HG03060 (cell line): ENCODE results near the gene ATG7.
"Not testable (repeated sequence)": the region's sequence is repeated elsewhere in the genome, so short reads cannot be mapped to it uniquely, and the experiment has no call there.

Experiments used
- ATAC-seq: cut with Tn5 transposase; IDR thresholded peaks from one replicate; pipeline ENCODE4 v1.9.1; 2021; ENCODE audit warnings: low read depth, moderate number of reproducible peaks; ENCODE audit not compliant: unreplicated experiment

ATG7 gene

GRCh38 chr3:11558918-11559815, 287.0 kb downstream of the ATG7 start:
- ATAC-seq: no peak

DNA sequence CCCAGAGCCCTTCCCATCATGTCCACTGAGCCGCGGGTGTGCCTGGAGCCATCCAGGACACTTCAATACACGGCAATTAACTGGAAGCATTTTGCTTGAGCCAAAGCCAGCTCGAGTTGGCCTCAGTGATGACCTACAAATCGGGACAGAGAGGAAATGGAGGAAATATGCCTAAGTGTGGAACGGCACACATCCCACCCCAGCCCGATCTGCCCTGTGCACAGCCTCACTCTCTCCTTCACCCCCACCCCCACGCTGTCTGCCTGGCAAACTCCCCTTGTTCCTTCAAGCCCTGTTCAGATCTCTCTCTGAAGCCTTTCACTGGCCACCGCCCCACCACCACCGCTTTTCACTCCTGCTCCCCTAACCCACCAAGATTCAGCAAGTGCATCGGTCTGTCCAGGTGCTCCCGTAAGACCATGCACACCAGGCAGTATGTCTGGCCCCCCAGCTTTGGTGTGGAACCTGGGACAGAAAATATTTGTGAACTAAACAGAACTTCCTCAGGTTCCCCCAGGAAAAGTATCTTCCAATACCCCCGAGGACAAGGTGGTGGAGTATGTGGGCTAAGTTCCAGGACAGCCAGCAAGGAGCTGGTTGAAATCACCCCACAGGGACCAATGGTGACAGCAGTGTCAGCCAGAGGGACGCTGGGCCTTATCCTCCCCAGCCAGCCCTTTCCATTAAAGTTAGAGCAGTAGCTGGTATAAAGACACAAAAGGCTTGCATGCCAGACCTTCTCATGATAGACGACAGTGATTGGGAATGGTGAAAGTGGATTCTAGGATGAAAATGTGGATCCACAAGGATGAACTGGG, 287.8 kb downstream of the ATG7 start:
- ATAC-seq: no peak

DNA sequence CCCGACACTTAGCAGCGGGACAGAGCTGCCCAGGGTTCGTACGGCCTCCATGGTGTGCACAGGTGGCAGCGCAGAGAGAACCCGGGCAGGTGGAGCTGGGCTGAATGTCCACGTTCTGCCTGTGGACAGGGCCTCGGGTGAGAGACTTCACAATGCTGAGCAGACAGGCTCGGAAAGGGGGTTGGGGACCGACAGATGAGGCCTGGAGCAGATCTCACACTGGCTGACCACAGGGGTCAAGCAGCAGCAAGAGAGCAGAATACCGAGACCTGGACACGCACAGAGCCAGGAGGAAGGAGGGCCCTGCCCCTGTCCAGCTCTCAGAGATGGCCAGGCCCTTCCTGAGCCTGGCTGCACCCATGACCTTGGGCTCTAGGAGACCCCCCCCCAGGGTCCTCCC, 288.5 kb downstream of the ATG7 start:
- ATAC-seq: no peak

GRCh38 chr3:11562277-11562881, 290.2 kb downstream of the ATG7 start:
- ATAC-seq: no peak

DNA sequence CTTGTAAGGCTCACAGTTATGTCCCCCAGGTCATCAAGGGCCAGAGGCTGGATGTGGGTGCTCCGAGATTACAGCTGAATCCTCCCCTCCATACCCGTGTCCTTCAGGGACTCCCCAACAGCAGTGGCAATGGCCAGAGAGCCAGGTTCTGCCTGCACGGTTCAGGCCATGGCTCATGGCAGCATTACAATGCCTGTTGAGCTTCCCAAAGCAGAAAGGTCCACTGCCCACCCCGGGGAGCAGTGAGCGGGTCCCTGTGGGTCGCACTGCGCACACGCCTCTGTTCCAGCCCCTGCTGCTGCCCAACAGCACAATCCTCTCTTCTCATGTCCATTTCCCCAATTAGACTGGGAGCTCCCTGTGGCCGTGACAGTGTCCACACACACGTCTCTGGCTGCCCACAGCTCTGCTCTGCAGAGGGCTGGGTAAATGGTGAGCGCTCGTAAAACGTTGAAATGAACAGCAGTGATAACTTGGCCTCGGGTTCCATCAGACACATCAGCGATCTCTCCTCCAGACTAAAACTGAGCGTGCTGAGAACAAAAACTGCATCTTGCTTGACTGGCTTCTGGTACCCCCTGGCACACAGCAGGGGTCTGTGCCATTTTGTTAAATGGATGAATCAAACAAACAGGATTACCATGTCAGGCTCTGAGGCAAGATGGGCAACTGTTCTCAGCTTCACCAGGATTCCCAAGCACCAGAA, 291.1 kb downstream of the ATG7 start:
- ATAC-seq: no peak

- ATAC-seq: no peak
Measured at GRCh38 chr3:11563865-11564185, 291.6 kb downstream of the ATG7 start.

DNA sequence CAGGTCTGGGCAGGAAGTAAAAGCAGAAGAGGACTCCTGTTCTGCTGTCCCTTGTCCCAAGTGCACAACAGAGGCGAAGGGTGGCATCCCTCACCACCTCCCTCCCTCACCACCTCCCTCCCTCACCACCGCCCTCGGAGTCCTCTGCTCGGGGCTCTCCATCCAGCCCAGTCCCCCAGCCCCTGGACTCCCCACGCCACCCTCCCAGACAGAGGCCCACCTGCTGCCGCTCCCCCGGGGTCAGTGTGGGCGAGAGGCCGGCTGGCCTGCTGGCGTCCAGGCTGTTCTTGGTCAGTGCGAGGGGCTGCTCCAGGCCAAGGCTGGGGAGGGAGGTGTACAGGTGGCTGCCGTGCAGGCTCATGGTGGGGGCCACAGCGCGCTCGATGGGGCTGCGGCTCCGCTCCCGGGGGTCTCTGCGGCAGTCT, 292.4 kb downstream of the ATG7 start:
- ATAC-seq: no peak

GRCh38 chr3:11565072-11565471, 292.9 kb downstream of the ATG7 start:
- no peak for ATAC-seq

DNA sequence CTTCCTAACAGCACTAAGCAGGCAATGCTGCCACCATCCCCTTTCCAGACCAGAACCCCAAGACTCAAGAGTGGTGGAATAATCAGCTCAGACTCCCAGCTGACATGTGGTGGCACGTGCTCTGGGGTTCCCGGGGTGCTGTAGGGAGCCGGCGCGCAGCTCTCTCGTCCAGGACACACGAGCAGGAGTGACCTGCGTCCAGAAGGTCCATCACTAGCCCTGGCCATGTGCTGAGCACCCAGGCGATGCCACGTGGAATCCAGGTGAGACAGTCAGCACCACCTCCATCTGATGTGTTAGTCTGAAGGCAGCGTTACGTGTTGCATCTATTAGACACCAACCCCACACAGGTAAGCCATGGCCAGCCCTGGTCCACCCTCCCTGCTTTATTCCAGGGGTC, 293.3 kb downstream of the ATG7 start:
- no peak for ATAC-seq

- no peak for ATAC-seq
Measured at GRCh38 chr3:11565932-11566331, 293.7 kb downstream of the ATG7 start.

GRCh38 chr3:11566478-11566877, 294.3 kb downstream of the ATG7 start:
- ATAC-seq: no peak

DNA sequence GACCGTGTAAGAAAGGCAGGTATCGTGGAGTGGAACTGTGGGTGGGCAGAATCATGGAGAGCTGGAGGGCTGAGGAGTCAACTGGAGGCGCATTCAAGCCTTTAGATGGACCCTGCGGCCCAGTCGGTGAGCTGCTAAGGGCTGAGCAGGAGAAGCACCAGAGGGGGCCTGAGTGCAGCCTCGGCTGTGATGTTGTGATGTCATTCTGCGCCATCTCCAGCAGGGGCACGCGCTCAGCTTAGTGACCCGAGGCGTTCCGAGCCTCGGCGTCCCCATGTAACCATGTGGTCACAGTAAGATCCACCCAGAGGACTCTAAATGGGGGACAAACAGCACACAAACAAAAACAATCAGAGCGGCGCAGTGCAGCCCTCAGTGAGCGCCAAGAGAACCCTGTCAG, 294.7 kb downstream of the ATG7 start:
- ATAC-seq: no peak

GRCh38 chr3:11567516-11568467, 295.6 kb downstream of the ATG7 start:
- no peak for ATAC-seq

DNA sequence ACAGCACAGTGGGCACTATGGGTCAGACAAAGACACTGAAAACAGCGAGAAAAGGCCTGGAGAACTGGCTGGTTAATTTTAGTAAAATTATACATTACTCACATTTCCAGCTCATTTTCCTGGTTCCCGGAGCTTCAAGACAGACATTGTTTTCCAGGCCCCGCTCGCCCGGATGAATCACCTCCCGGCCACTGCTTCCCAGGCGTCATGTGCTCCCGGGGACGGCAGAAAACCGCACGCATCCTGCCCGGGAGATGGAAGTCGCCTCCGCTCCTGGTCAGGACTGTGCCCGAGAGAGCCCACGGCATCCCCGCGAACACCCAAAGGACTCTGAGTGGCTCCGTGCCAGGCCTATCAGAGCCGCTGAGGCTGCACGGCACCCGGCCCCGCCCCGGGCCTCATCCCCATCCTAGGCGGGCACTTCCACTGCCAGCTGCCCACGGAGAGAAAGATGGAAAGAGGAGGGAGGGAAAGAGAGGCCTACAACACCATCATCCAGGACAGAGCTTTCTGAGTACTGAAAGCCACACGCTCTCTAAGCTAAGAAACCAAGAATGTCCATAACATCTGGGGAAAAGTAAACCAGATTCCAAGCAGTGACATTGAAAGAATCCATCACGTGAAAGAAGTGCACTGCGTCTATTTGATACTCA, 296.4 kb downstream of the ATG7 start:
- ATAC-seq: no peak

DNA sequence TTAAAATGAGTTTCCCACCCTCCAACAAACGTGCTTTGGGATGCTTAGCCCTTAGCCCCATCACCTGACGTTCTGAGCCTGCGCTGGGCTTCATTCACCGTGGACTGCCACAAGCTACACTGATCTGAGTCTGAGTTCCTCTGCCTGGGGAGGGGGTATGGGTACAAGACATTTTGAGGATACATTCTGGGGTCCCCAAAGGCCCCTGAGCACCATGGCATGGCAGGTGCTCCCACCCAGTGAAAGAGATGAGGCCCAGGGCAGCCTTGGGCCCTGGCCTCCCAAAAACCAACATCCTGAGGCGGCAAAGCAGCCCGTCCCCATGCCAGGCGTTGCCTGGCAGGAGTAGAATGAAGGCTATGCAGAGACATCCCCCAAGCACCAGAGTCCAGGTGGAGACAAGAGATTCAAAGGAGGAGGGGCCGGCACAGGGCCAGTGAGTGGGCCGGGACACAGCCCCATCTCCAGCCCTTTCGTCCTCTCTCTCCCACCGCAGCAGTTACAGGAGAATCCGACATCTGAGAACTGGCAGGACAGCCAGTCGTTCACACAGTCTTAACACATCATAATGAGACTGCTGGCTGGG, 297.1 kb downstream of the ATG7 start:
- ATAC-seq: no peak

GRCh38 chr3:11570251-11570650, 298.1 kb downstream of the ATG7 start:
- no peak for ATAC-seq

DNA sequence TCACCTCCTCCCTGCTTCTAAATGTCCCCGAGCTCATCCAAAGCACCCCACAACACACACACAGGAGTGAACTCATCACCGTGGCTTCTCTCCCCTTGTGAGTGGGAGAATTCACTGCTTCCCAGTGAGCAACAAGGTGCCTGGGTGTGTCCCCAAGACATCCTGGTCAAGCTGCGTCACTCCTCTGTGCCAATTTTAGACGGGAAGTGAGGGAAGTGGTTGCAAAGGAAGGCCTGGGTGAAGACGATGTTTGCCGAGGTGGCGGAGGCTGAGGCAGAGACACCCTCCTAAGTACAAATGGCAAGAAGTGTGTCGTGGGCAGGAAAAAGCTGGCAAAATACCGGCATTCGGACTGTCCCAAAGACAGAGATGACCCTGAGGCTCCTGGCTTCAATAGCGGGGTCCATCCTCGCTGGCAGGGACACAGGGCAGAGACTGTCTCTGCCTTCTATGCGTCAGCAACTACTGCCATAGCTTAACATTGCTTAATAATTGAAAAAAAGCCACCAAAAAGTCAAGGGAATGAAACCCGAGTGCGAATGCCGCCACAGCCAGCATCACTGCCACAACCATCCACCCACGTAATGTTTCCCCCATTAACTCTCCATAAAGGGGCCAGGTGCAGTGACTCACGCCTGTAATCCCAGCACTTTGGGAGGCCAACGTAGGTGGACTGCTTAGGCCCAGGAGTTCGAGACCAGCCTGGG, 298.7 kb downstream of the ATG7 start:
- ATAC-seq: no peak

- ATAC-seq: not testable (repeated sequence)
Measured at GRCh38 chr3:11572660-11573059, 300.5 kb downstream of the ATG7 start.
